ENCODE data around the gene ACADSB. TPM values are rescaled to one million over a fixed set of nuclear protein-coding genes. Genes with fewer than 3 reads are reported as not detected.

Gene ACADSB
- total and polyA plus RNA-seq, 2 donors (not counting 1 experiment from before 2014, with no cell fraction given): 6.8 to 27.8 TPM

GRCh38 chr10:122974543-122975064, 34.2 kb upstream of the ACADSB start:
- no peak overlapping the region for H2AFZ ChIP-seq (ENCODE audit: insufficient read depth, low read depth, low read length, poor library complexity, severe bottlenecking)
- no peaks in the 10 kb centered on the region for H3K36me3 ChIP-seq (replicated peaks in 1 of 2; ENCODE audit: control extremely low read depth in 1 of 2, control insufficient read depth in 1 of 2, extremely low read depth in 1 of 2, insufficient read depth in 2 of 2, low read length in 1 of 2)
- intact Hi-C loops (cut with micrococcal nuclease): no loop called here
- H3K27me3 Mint-ChIP-seq: peaks cover 5% of the 10 kb centered on the region
- H3K9me3 Mint-ChIP-seq (ENCODE audit: insufficient read depth): no peaks in the 10 kb centered on the region
- no peak overlapping the region for H3K9ac ChIP-seq (ENCODE audit: low read length)
- 86% methylated on average over 1 of the region's 3 CpGs for WGBS (ENCODE audit: insufficient coverage)
- no peaks in the 10 kb centered on the region for H4K20me1 ChIP-seq (ENCODE audit: control insufficient read depth, insufficient read depth, low read length, poor library complexity, severe bottlenecking)
- no peak overlapping the region for H3K4me3 ChIP-seq (ENCODE audit: control extremely low read depth in 1 of 5, extremely low read depth in 1 of 5, insufficient read depth in 1 of 5, low read depth in 2 of 5, low read length in 4 of 5)
- H3K79me2 ChIP-seq (ENCODE audit: control insufficient read depth, insufficient read depth, low read length): no peaks in the 10 kb centered on the region
- H3K4me3 Mint-ChIP-seq: no peak overlapping the region
- TF ChIP-seq CTCF (IDR thresholded peaks at IDR 0.05): no peak
- H3K27ac Mint-ChIP-seq: no peak overlapping the region
- no peaks in the 10 kb centered on the region for H3K9me3 ChIP-seq (ENCODE audit: control extremely low read depth in 1 of 3, control insufficient read depth in 2 of 3, insufficient read depth in 1 of 3, low read length in 2 of 3)
- H3K4me2 ChIP-seq (replicated peaks; ENCODE audit: low read depth, low read length, poor library complexity, severe bottlenecking): no peak overlapping the region
- DNase-seq (no peak), ATAC-seq (ENCODE audit: low read depth) (no peak)
- no peak overlapping the region for H3K27ac ChIP-seq (ENCODE audit: low read length in 2 of 2)
- no peaks in the 10 kb centered on the region for H3K4me1 Mint-ChIP-seq
- H3K4me1 ChIP-seq (ENCODE audit: control insufficient read depth in 2 of 2, insufficient read depth in 2 of 2, low read length in 2 of 2): peaks cover 0 to 3% of the 10 kb centered on the region in 2 donors
- H3K27me3 ChIP-seq (replicated peaks in 1 of 4; ENCODE audit: control extremely low read depth in 1 of 4, control insufficient read depth in 3 of 4, insufficient read depth in 4 of 4, low read length in 3 of 4): no peaks in the 10 kb centered on the region
- POLR2A ChIA-PET: no interaction called here
- CTCF ChIA-PET: no interaction called here

- H3K4me1 Mint-ChIP-seq: peaks cover 14% of the 10 kb centered on the region
- POLR2A ChIA-PET: interaction anchor here (1.1 to 1.4 kb wide), 3 partner anchors 28 to 174 kb away, joined by 3 to 7 read pairs (median 4); partner anchors contain the start of genes ACADSB, BUB3 and IKZF5
- H3K4me1 ChIP-seq (ENCODE audit: control insufficient read depth in 2 of 2, insufficient read depth in 2 of 2, low read length in 2 of 2): peaks cover 10 to 15% of the 10 kb centered on the region in 2 donors
- H3K9me3 Mint-ChIP-seq (ENCODE audit: insufficient read depth): no peaks in the 10 kb centered on the region
- no peaks in the 10 kb centered on the region for H3K27me3 ChIP-seq (replicated peaks in 1 of 4; ENCODE audit: control extremely low read depth in 1 of 4, control insufficient read depth in 3 of 4, insufficient read depth in 4 of 4, low read length in 3 of 4)
- WGBS (ENCODE audit: insufficient coverage): under 1% methylated on average over 47 of the region's 73 CpGs
- H3K27ac ChIP-seq (ENCODE audit: low read length in 2 of 2): peak within 1 kb of the TSS; percentile 81 to 89
- no peaks in the 10 kb centered on the region for H3K9me3 ChIP-seq (ENCODE audit: control extremely low read depth in 1 of 3, control insufficient read depth in 2 of 3, insufficient read depth in 1 of 3, low read length in 2 of 3)
- peak within 1 kb of the TSS; percentile 55 to 86 (median 64) for H3K4me3 ChIP-seq (ENCODE audit: control extremely low read depth in 1 of 5, extremely low read depth in 1 of 5, insufficient read depth in 1 of 5, low read depth in 2 of 5, low read length in 4 of 5)
- DNase-seq (peak; percentile 98), ATAC-seq (ENCODE audit: low read depth) (peak; percentile 95)
- peaks cover 0 to 4% of the 10 kb centered on the region in 2 experiments for H3K36me3 ChIP-seq (replicated peaks in 1 of 2; ENCODE audit: control extremely low read depth in 1 of 2, control insufficient read depth in 1 of 2, extremely low read depth in 1 of 2, insufficient read depth in 2 of 2, low read length in 1 of 2)
- TF ChIP-seq EZH2 (IDR thresholded peaks at IDR 0.05; ENCODE audit: borderline replicate concordance, insufficient read depth, low read depth, low read length, poor library complexity, severe bottlenecking) (no peak), CTCF (IDR thresholded peaks at IDR 0.05) (peak; percentile 97)
- peak within 1 kb of the TSS; percentile 99 for H3K27ac Mint-ChIP-seq
- H3K27me3 Mint-ChIP-seq: peaks cover 5% of the 10 kb centered on the region
- H4K20me1 ChIP-seq (ENCODE audit: control insufficient read depth, insufficient read depth, low read length, poor library complexity, severe bottlenecking): no peaks in the 10 kb centered on the region
- no peaks in the 10 kb centered on the region for H3K79me2 ChIP-seq (ENCODE audit: control insufficient read depth, insufficient read depth, low read length)
- H3K9ac ChIP-seq (ENCODE audit: low read length): peak within 1 kb of the TSS; percentile 76
- peak within 1 kb of the TSS; percentile 79 for H3K4me2 ChIP-seq (replicated peaks; ENCODE audit: low read depth, low read length, poor library complexity, severe bottlenecking)
- peak within 1 kb of the TSS; percentile 87 for H2AFZ ChIP-seq (ENCODE audit: insufficient read depth, low read depth, low read length, poor library complexity, severe bottlenecking)
- H3K4me3 Mint-ChIP-seq: peak within 1 kb of the TSS; percentile 97
- intact Hi-C loops (cut with micrococcal nuclease): loop anchor here (1.0 kb wide), 5 partner anchors 26 to 606 kb away; partner anchors contain the start of genes BUB3, C10orf88, FAM24B and IKZF5
- CTCF ChIA-PET: interaction anchor here (0.6 to 3.5 kb wide), 7 partner anchors 9 to 557 kb away, joined by 3 to 26 read pairs (median 7); partner anchors contain the start of genes ACADSB, BUB3, C10orf88 and IKZF5
Observed at GRCh38 chr10:122980209-122981065, 28.4 kb upstream of the ACADSB start, which contains the start of gene PSTK. Gene PSTK (plus strand): TSS chr10:122980401. CDS start chr10:122980480, 79 bp downstream.

Data from B cell (primary cell).